PFSK-1 (cell line): ENCODE data around the gene TMEM212.

ENCODE experiments used
- FOXP2 ChIP-seq: optimal IDR thresholded peaks from 2 replicates; pipeline ENCODE3; 2011; ENCODE audit warnings: borderline replicate concordance, control low read depth, inconsistent platforms; ENCODE audit not compliant: insufficient read depth; ENCODE audit errors: extremely low read length, extremely low read depth
- POLR2AphosphoS5 ChIP-seq: IDR thresholded peaks from 2 replicates; pipeline ENCODE4 v1.6.1; 2012; ENCODE audit warnings: low read depth, mild to moderate bottlenecking, control low read depth, low read length, moderate library complexity
- SIN3A ChIP-seq: IDR thresholded peaks from 2 replicates; pipeline ENCODE4 v1.6.1; 2012; ENCODE audit warnings: mild to moderate bottlenecking, low read length, moderate library complexity, borderline replicate concordance; ENCODE audit not compliant: insufficient read depth
- TAF1 ChIP-seq: IDR thresholded peaks from 2 replicates; pipeline ENCODE4 v1.6.1; 2012; ENCODE audit warnings: low read length, control low read depth, borderline replicate concordance; ENCODE audit not compliant: insufficient read depth
- TF ChIP-seq, protein P1 (sequence below), 2 experiments: IDR thresholded peaks; 2 replicates each; pipeline versions ENCODE4 v1.6.1 to v1.8.0; 2011 to 2012; ENCODE audit warnings: low read depth in 2 of 2, low read length in 2 of 2, control low read depth in 1 of 2, inconsistent platforms in 1 of 2, mild to moderate bottlenecking in 1 of 2, moderate library complexity in 1 of 2; ENCODE audit not compliant: insufficient read depth in 1 of 2

Gene TMEM212

DNA sequence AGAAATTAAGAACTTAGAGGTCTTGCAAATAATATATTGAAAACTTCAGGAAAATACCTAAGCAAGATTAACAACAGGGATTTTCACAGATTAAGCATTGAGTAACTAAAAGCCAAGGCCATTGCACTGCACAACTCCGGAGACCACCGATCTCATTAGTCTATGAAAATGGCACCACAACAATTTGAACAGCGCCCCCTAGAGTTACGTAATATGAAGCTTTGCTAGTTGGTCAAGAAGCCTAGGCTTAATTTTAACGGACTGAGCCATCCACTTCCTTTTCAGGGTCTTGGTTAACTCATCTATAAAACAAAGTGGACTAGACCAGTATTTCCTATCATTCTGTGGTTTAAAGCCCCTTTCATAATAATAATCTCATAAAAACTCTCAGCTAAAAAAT lies 24.8 kb downstream of the TMEM212 start:
- TF ChIP-seq FOXP2 (no peak), TAF1 (no peak), SIN3A (no peak)

DNA sequence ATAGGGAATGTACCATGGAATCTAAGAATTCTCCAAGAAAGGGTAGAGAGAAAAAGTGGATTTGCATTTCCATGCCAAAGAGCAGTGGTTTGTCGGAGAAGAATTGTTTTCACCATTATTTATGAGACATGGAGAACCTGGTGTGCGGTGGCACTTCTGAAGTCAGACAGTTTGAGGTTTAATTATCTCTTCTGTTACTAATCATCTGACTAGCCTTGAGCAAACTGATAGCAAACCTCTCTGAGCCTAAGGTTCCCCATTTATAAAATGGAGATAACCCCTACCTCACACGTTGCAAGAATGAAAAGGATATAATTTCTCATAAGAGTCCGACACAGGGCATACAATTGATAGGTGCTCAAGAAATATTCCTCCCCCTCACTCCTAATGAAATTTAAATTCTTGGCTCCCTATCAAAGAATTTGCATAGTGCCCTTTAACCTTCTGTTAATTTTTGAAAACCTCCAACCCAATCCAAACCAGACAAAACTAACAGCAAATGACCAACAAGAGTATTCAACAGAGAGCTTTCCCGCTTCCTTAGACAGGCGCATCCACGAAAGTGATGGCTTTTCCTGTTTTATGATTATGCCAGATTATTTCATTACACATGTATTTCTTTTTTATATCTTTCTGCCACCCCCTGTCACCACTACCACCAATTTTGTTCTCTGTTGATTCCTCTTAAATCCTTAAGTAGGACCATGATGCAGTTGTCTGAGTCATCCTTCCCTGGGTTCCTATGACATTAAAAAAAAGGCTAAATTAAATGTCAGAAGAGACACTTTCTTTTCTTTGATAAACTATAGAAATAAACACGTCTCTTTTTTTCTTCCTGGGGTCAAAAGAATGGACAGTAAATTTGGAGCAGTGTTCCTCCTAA lies 28.5 kb downstream of the TMEM212 start:
- no peak for TF ChIP-seq FOXP2
- no peak for TF ChIP-seq POLR2AphosphoS5
- no peak for TF ChIP-seq TAF1

DNA sequence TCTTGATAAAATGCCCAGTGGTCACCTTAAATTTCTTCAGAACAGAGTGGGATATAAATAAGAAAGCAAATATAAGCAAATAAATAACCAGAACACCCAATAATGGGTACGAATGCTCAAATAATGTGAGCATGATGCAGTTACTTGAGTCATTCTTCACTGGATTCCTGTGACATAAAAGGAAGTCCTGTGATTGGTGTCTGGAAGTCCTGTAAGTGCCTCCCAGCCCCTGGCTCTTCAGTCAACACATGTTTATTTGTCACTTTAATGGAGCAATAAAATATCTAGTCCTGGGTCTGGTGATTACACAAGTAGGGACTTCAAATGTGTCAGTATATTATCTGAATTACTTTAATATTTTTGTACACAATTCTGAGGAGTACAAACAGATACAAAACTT lies 30.4 kb downstream of the TMEM212 start:
- TF ChIP-seq SIN3A (no peak), FOXP2 (no peak), TAF1 (no peak), POLR2AphosphoS5 (no peak)
- TF ChIP-seq, protein P1, sequence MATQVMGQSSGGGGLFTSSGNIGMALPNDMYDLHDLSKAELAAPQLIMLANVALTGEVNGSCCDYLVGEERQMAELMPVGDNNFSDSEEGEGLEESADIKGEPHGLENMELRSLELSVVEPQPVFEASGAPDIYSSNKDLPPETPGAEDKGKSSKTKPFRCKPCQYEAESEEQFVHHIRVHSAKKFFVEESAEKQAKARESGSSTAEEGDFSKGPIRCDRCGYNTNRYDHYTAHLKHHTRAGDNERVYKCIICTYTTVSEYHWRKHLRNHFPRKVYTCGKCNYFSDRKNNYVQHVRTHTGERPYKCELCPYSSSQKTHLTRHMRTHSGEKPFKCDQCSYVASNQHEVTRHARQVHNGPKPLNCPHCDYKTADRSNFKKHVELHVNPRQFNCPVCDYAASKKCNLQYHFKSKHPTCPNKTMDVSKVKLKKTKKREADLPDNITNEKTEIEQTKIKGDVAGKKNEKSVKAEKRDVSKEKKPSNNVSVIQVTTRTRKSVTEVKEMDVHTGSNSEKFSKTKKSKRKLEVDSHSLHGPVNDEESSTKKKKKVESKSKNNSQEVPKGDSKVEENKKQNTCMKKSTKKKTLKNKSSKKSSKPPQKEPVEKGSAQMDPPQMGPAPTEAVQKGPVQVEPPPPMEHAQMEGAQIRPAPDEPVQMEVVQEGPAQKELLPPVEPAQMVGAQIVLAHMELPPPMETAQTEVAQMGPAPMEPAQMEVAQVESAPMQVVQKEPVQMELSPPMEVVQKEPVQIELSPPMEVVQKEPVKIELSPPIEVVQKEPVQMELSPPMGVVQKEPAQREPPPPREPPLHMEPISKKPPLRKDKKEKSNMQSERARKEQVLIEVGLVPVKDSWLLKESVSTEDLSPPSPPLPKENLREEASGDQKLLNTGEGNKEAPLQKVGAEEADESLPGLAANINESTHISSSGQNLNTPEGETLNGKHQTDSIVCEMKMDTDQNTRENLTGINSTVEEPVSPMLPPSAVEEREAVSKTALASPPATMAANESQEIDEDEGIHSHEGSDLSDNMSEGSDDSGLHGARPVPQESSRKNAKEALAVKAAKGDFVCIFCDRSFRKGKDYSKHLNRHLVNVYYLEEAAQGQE (IDR thresholded peaks at IDR 0.05; ENCODE audit: insufficient read depth in 1 of 2, low read depth in 2 of 2, low read length in 2 of 2): no peak

DNA sequence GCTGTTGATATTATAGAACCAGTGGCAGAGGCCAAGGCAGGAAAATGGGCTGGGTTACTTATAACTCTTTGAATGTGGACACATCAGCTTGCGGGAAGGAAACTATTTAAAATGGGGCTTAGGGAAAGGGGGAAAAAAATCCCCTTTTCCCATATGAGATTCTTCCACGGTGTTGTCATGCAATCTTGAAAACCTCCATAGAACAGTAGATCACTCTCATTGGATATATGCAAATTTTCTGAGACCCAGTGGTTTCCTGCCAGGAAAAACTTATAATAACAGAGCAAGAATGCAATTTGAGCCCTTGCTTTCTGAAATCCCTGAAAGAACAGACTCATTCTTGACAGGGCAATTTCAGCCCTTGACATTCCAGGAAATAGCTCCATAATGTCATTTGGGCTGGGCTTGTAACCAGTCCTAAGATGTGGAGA lies 31.1 kb downstream of the TMEM212 start:
- TF ChIP-seq POLR2AphosphoS5: no peak
- TF ChIP-seq SIN3A: no peak
- TF ChIP-seq FOXP2: no peak
- TF ChIP-seq, protein P1 (IDR thresholded peaks at IDR 0.05; ENCODE audit: insufficient read depth in 1 of 2, low read depth in 2 of 2, low read length in 2 of 2): no peak
- TF ChIP-seq TAF1: no peak

DNA sequence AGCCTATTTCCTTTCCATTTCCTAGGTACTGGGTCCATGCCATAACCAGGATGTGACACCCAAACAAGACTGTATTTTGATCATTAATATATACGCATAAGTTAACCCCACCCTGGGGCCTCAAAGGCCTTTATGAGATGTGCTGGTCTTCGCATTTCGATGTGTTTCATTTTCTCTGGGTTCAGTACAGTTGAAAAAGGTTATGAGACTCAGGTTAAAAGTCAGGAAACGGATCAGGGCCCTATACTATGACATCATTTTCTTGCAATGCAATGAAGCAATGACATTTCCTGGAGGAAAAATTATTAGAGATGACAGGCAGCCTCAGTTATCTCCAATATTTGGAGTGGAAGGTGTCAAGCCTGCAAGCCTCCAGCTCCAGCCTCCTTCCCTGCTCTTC lies 31.7 kb downstream of the TMEM212 start:
- TF ChIP-seq, protein P1 (IDR thresholded peaks at IDR 0.05; ENCODE audit: insufficient read depth in 1 of 2, low read depth in 2 of 2, low read length in 2 of 2): no peak
- TF ChIP-seq FOXP2 (no peak), POLR2AphosphoS5 (no peak), SIN3A (no peak)

DNA sequence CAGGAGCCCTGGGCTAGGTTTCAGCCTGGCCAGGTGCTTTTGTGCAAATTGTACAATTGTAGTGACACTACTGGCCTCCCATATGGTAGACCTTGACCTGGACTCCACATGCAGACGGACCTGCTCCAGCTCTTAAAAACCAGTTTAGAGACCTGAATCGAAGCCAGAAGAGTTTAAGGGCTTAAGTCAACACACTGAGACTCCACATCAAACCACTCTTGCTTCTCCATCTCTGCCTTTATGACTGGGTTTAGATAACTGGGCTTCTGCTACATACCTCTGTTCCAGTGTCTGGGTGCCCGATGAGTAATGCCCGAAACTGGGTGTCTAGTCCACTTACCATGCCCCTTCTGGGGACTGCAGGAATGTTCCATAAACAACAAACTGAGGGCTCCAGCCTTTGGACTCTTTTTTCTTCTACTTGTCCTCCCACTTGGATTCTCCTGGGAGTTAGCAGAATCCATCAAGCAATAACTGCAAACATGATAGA lies 32.8 kb downstream of the TMEM212 start:
- TF ChIP-seq TAF1 (no peak), SIN3A (no peak), POLR2AphosphoS5 (no peak)
